Fibroblast of peridontal ligament (primary cell): Measurements from ENCODE around the gene TNN.
A peak's percentile ranks its signal among the peaks of the same experiment; 100 is the strongest.

ENCODE experiments used
- DNase-seq: peaks from one replicate; pipeline ENCODE4 v3.0.0-alpha.2; 2010; ENCODE audit errors: extremely low read depth

Gene TNN

DNA sequence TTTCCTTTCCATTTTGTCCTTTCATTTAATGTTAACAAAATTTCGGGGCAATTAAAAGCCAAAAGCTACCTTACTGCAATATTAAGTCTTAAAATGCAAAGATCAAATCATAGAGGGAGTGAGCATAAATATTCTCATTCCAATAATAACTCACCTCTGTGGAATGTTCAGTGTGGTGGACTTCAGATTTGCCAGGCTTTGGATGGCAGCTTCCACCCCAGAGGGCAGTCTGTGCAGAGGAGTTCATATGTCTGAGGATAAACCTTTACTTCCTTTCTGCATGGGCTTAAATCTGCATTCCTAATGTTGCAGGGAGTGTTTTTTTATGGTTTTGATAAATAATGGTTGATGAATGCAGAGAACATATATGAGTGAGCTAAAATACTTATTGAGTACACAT is 108.6 kb downstream of the TNN start:
- no peak for DNase-seq

- DNase-seq: no peak
Observed at GRCh38 chr1:175178056-175178455, 110.4 kb downstream of the TNN start.

- no peak for DNase-seq
Observed at GRCh38 chr1:175178456-175178855, 110.8 kb downstream of the TNN start.

DNA sequence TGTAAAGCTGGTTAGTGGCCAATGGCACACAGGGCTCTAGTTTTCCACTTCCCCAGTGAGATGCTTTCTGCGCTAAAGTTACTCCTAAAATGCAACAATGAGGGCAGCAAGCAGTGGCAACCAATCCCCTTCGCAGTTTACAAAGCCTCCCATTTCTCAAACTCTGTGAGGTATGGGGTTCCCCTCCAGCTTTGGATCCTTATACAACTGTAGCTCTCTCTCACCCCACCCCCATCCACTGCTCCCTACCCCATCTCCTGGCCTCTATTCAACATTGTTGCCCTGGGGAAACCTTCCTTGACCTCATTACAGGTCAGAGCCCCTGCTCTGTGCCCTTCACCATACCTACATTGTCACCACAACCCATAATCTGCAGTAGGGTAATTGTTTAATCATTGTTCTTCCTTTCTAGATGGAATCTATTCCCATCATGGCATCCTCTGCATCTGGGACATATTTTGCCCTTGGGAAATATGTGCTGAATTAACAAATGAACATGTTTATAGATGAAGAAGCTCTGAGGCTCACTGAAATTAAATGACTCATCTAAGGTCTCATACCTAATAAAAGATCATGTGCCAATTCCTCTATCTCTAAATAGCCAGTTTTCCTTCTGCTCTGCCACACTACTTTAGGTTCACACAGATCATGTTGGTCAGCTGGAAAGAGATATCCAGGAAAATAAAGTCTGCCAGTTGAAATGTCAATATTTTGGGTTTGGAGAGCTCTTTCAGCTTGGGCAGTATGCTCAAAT is 112.4 kb downstream of the TNN start:
- DNase-seq: no peak

DNA sequence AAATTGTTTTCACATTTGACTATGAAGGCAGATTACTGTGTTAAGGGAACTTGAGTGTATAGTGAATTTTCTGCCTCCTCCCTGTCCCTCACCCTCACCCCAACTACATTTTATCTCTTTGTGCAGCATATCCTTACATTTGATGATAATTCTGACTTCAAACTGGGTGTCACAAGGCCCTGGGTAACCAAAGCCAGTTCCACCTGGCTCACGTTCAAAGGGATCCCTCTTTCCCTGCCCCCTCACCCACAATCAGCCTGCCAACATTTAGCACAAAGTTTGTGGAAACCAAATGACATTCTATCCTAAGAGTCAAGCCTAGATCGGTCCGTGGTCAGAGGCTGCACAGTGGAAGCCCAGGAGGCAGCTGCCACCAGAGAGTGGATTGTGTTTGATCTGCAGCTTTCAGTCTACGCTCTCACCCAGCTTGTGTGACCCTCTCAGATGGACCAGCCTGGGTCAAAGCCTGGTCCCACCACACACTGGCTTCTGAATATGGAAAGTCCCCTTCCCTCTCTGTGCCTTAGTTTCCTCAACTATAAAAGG is 114.6 kb downstream of the TNN start:
- DNase-seq: no peak

- DNase-seq: no peak
Observed at GRCh38 chr1:175183586-175183985, 116.0 kb downstream of the TNN start.

DNA sequence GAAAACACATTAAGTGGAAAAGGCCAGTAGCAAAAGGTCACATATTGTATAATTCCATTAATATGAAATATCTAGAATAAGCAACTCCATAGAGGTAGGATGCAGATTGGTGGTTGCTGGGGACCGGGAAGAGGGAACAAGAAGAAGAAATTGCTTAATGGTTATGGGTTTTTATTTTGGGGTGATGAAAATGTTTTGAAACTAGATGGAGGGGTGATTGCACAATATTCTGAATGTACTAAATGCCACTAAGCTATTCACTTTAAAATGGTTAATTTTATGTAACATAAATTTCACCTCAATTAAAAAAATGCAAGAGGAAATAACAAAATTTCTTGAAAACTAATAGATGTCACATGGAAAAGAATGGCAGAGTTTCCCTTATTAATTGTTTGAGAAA is 118.3 kb downstream of the TNN start:
- DNase-seq: no peak

- DNase-seq: no peak
Observed at GRCh38 chr1:175186433-175187160, 119.0 kb downstream of the TNN start.

- DNase-seq: no peak
Observed at GRCh38 chr1:175188936-175189335, 121.3 kb downstream of the TNN start.

DNA sequence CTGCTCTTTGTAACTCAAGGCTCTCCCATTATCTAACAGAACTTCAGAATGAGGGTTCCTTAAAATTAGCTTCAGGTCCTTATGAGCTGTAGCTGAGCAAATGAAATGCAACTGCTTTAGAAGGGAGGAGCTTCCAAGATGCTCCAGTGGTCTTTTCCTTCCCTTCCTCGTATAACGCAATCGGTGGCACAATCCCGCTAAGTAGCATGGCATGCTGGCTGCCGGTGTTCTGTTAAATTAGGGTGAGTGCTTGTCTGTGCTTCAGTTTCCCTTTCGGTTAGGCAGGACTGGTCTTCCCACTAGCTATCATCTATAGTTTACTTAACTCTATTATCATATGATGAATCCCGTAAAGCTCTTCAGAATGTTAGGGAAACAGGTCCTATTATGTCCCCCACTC is 124.0 kb downstream of the TNN start:
- DNase-seq: peak; percentile 16

GRCh38 chr1:175192111-175192629 is 124.5 kb downstream of the TNN start:
- peak; percentile 14 for DNase-seq

GRCh38 chr1:175192630-175193526 is 125.2 kb downstream of the TNN start, which contains the start of gene KIAA0040:
Gene KIAA0040 (minus strand): TSS chr1:175192776. CDS start chr1:175161013, 31,763 bp downstream.
- no peak for DNase-seq

GRCh38 chr1:175193527-175193910 is 125.9 kb downstream of the TNN start:
- no peak for DNase-seq

DNA sequence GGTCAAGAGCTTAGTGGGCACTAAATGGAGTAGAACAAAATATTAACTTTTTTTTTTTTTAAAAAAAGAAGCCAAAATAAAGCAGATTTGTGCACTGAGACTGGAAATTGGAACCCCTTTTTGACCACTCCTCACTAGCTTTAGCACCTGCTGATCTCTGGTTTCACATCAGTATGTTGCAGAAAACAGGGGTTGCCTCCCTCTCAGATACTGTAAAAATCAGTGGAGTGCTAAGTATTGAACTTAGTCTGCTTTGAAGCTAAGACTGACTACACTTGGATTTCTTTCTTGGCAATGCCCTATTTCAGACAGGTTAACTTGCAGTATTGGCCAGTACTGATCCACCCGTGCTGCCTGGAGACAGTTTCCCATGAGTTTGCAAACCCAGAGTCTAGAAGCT is 127.6 kb downstream of the TNN start:
- DNase-seq: no peak

DNA sequence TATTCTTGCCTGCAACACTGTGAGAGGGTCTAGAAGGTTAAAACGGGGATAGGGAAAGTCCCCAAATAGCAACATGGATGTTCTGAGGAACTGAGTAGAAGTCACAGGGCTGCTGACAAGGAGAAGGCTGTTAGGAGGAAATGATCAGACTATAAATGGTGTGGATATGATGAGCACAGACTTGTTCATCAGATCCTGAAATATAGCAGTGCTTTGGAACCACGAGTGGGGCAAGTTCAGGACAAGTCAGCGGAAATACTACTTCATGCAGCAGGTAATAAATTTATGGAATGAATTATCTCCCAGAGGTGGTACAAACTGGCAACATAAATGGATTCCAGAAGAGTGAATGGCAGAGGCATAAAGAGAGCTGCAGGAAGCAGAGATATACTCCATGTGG is 128.2 kb downstream of the TNN start:
- DNase-seq: no peak

DNA sequence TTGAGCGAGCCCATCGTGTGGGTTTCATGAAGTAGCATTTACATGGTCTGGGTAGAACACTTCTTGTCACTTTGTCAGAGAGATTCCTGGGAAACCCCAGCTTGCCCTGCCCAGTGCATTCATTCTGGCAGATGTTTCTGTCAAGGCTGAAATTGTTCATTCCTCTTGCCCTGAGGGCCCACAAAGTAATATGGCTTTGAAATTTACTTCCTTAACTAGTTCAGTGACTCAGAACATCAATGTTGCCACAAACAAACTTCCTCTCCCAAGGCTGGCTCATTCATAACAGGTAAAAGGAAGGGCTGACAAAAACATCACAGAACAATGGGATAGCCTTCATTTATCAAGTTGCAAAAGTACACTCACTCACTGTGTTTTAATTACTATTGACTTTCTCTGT is 129.9 kb downstream of the TNN start:
- no peak for DNase-seq
